Measurements from ENCODE around the gene RAMP1.
A peak's percentile ranks its signal among the peaks of the same experiment; 100 is the strongest.
"Not testable (repeated sequence)": the region's sequence is repeated elsewhere in the genome, so short reads cannot be mapped to it uniquely, and the experiment has no call there.

Gene RAMP1

GRCh38 chr2:237866101-237866621 lies 6.7 kb downstream of the RAMP1 start:
- H3K4me3 ChIP-seq (ENCODE audit: low read length): no peak overlapping the region
- peak; percentile 20 for DNase-seq (ENCODE audit: low read depth)
- no peak for TF ChIP-seq CTCF (IDR thresholded peaks at IDR 0.05; ENCODE audit: insufficient read depth, low read depth, low read length, missing control alignments)

GRCh38 chr2:237867465-237867864 lies 8.0 kb downstream of the RAMP1 start:
- no peak overlapping the region for H3K4me3 ChIP-seq (ENCODE audit: low read length)
- no peak for TF ChIP-seq CTCF (IDR thresholded peaks at IDR 0.05; ENCODE audit: insufficient read depth, low read depth, low read length, missing control alignments)
- DNase-seq (ENCODE audit: low read depth): no peak

DNA sequence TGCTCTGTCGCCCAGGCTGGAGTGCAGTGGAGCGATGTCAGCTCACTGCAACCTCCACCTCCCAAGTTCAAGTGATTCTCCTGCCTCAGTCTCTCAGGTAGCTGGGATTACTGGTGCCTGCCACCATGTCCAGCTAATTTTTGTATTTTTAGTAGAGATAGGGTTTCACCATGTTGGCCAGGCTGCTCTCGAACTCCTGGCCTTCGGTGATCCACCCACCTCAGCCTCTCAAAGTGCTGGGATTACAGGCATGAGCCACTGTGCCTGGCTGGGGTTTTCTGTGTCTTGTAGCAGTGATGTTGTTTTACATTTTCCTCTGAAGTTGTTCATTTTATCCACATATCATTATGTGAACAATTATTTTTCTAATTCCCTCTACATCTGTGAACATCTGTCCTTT lies 8.7 kb downstream of the RAMP1 start:
- H3K4me3 ChIP-seq (ENCODE audit: low read length); DNase-seq (ENCODE audit: low read depth): not testable (repeated sequence)

DNA sequence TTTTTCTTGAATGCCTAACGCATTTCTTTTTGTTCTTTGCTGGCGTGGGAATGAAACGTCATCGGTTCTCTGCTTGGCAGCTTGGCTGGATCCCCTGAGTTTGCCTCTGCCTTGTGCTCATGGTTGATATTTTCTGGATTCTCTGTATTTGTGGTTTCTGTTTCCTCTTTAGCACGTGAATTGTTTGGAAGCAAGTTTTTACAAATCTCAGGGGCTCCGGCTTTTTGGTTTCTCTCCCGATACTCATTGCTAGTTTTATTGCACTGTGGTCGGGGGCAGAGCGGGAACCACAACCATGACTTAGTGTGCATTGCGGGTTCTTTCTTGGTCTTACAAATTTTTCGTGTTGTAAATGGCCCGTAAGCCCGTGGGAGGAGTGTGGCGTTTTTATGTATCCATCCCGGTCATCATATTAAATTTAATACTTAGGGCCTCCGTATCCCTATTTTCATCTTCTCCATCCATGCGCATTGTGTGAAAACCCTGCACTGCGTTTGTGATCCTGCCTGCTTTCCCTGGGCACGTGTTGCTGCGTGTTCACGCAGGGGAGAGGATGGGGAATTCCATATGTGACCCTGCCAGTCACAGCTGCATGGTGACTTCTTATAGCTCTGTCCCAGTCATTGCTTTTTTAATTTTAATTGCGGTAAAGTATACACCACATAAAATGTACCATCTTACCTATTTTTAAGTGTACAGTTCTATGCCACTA lies 9.4 kb downstream of the RAMP1 start:
- peak; percentile 24 for DNase-seq (ENCODE audit: low read depth)
- TF ChIP-seq CTCF (IDR thresholded peaks at IDR 0.05; ENCODE audit: insufficient read depth, low read depth, low read length, missing control alignments): no peak
- H3K4me3 ChIP-seq (ENCODE audit: low read length): no peak overlapping the region

DNA sequence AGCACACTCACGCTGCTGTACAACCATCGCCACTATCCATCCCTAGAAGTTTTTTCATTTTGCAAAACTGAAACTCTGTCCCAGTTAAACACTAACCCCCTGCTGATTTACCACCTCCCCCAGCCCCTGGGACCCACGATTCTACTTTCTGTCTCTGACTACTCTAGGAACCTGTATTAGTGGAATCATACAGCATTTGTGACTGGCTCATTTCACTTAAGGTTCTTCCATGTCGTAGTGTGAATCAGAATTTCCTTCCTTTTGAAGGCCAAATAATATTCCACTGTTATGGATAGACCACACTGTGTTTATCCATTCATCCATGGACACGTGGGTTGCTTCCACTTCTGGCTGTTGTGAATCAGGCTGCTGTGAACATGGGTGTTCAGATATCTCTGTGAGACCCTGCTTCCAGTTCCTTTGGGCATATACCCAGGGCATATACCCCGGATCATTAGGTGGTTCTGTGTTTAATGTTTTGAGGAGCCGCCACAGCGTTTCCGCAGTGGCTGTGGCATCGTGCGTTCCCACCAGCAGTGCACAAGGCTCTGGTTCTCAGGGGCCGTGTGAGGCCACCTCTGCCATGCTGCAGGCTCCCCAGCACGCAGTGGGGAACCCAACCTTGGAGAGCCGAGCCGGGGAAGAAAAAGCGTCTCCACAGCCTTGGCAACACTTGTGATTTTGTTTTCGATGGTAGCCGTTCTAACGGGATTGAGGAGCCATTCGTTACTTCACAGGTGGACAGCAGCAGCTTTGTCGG lies 10.1 kb downstream of the RAMP1 start:
- TF ChIP-seq CTCF (IDR thresholded peaks at IDR 0.05; ENCODE audit: insufficient read depth, low read depth, low read length, missing control alignments): no peak
- no peak for DNase-seq (ENCODE audit: low read depth)
- no peak overlapping the region for H3K4me3 ChIP-seq (ENCODE audit: low read length)

- TF ChIP-seq CTCF (IDR thresholded peaks at IDR 0.05; ENCODE audit: insufficient read depth, low read depth, low read length, missing control alignments): no peak
- DNase-seq (ENCODE audit: low read depth): no peak
- no peak overlapping the region for H3K4me3 ChIP-seq (ENCODE audit: low read length)
Measured at GRCh38 chr2:237870126-237870525, 10.7 kb downstream of the RAMP1 start.

- no peak for DNase-seq (ENCODE audit: low read depth)
- no peak overlapping the region for H3K4me3 ChIP-seq (ENCODE audit: low read length)
- no peak for TF ChIP-seq CTCF (IDR thresholded peaks at IDR 0.05; ENCODE audit: insufficient read depth, low read depth, low read length, missing control alignments)
Measured at GRCh38 chr2:237870754-237871651, 11.6 kb downstream of the RAMP1 start.

Data from epithelial cell of esophagus (primary cell).